Gastroesophageal sphincter (tissue), 3 donors: ENCODE measurements around the gene ANLN.

Experiments
- POLR2A ChIP-seq, 2 donors: fragments of 450-650 bp; IDR thresholded peaks; one replicate each; pipeline ENCODE4 v1.6.1; 2017; ENCODE audit warnings: antibody characterized with exemption in 2 of 2, mild to moderate bottlenecking in 2 of 2, moderate library complexity in 1 of 2
- TF ChIP-seq, protein P1 (sequence below), 4 experiments: fragments of 200-600 bp in 2 of 4; fragments of 450-650 bp in 2 of 4; sonication (generic) in 1 of 4; IDR thresholded peaks; one replicate each; pipeline ENCODE4 v1.5.1; 2017 to 2019; ENCODE audit warnings: antibody characterized with exemption in 4 of 4, mild to moderate bottlenecking in 2 of 4, moderate library complexity in 2 of 4

- TF ChIP-seq, protein P1, sequence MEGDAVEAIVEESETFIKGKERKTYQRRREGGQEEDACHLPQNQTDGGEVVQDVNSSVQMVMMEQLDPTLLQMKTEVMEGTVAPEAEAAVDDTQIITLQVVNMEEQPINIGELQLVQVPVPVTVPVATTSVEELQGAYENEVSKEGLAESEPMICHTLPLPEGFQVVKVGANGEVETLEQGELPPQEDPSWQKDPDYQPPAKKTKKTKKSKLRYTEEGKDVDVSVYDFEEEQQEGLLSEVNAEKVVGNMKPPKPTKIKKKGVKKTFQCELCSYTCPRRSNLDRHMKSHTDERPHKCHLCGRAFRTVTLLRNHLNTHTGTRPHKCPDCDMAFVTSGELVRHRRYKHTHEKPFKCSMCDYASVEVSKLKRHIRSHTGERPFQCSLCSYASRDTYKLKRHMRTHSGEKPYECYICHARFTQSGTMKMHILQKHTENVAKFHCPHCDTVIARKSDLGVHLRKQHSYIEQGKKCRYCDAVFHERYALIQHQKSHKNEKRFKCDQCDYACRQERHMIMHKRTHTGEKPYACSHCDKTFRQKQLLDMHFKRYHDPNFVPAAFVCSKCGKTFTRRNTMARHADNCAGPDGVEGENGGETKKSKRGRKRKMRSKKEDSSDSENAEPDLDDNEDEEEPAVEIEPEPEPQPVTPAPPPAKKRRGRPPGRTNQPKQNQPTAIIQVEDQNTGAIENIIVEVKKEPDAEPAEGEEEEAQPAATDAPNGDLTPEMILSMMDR (IDR thresholded peaks at IDR 0.05): no peak
- no peak for TF ChIP-seq POLR2A (IDR thresholded peaks at IDR 0.05)
These were observed 15.7 kb downstream of the ANLN start for GRCh38 chr7:36405409-36405803.
